H1 (cell line): ENCODE measurements around the gene TMEM63A. TPM values are rescaled to one million over a fixed set of nuclear protein-coding genes. Genes with fewer than 3 reads are reported as not detected.

ENCODE experiments used
- ATF2 ChIP-seq: IDR thresholded peaks from 2 replicates; pipeline ENCODE4 v1.6.1; 2012; ENCODE audit warnings: low read length, inconsistent platforms
- BRCA1 ChIP-seq: IDR thresholded peaks from 2 replicates; pipeline ENCODE4 v1.6.1; 2012; ENCODE audit warnings: low read depth, low read length, improper control_type of control experiment
- CBX8 ChIP-seq: fragments of 300-800, 300-1000 bp; sonication (generic); IDR thresholded peaks from 2 replicates; pipeline ENCODE4 v1.7.1; 2016; ENCODE audit warnings: low read depth, low read length, borderline replicate concordance
- EZH2 ChIP-seq: fragments of 200-600 bp; sonication (generic); IDR thresholded peaks from 2 replicates; pipeline ENCODE4 v1.7.1; 2012; ENCODE audit warnings: low read depth, mild to moderate bottlenecking, moderate library complexity, low read length, inconsistent platforms; ENCODE audit not compliant: severe bottlenecking
- JUN ChIP-seq: IDR thresholded peaks from 2 replicates; pipeline ENCODE4 v1.6.1; 2011; ENCODE audit warnings: low read depth, mild to moderate bottlenecking, improper control_type of control experiment, low read length
- NRF1 ChIP-seq: IDR thresholded peaks from 2 replicates; pipeline ENCODE4 v1.6.1; 2011; ENCODE audit warnings: mild to moderate bottlenecking, low read depth, low read length, improper control_type of control experiment
- POU5F1 ChIP-seq: IDR thresholded peaks from 2 replicates; pipeline ENCODE4 v1.6.1; 2011; ENCODE audit warnings: low read depth, mild to moderate bottlenecking, low read length, moderate library complexity
- RBBP5 ChIP-seq: IDR thresholded peaks from 2 replicates; pipeline ENCODE4 v1.7.1; 2012; ENCODE audit warnings: low read depth, mild to moderate bottlenecking, inconsistent platforms, low read length, moderate library complexity, borderline replicate concordance
- RFX5 ChIP-seq: IDR thresholded peaks from 2 replicates; pipeline ENCODE4 v1.6.1; 2011; ENCODE audit warnings: low read depth, low read length, improper control_type of control experiment, borderline replicate concordance
- SP1 ChIP-seq: IDR thresholded peaks from 2 replicates; pipeline ENCODE4 v1.6.1; 2011; ENCODE audit warnings: low read depth, low read length
- SP4 ChIP-seq: IDR thresholded peaks from 2 replicates; pipeline ENCODE4 v1.6.1; 2012; ENCODE audit warnings: low read length, inconsistent platforms
- YY1 ChIP-seq: IDR thresholded peaks from 2 replicates; pipeline ENCODE4 v1.6.1; 2011; ENCODE audit warnings: low read depth, mild to moderate bottlenecking, low read length
- ZNF274 ChIP-seq: IDR thresholded peaks from 2 replicates; pipeline ENCODE4 v1.7.0; 2012; ENCODE audit warnings: low read length, borderline replicate concordance; ENCODE audit errors: extremely low read depth
- polyA plus RNA-seq, 7 experiments: library from polyadenylated mRNA; depleted of rRNA in 3 of 7; stranded (reverse) in 5 of 7; unstranded in 2 of 7; fragments of >200 nt in 5 of 7; fragments of 200-250 nt in 2 of 7; gene quantifications; 1 replicate in 5 of 7; 2 replicates in 1 of 7; 4 replicates in 1 of 7; pipeline versions ENCODE4 v1.2.1 to v1.2.3, GENCODE V29; 2011 to 2013; ENCODE audit warnings: missing spikeins in 2 of 7, mixed read lengths in 2 of 7
- total RNA-seq: library from RNA; stranded (reverse); fragmentation: NEBNext Ultra II Directional; extraction: Animal tissue kit (Norgen Biotek cat#: 25700); gene quantifications from 2 replicates; pipeline ENCODE4 v1.2.1, GENCODE V29; 2021

Gene TMEM63A
- total and polyA plus RNA-seq, 2 of the 8 experiments (the other 6 are each of a cell fraction or from before 2014, with no cell fraction given): 26.1 to 55.4 TPM

GRCh38 chr1:225899044-225899925, 17.1 kb upstream of the TMEM63A start (continued):
- TF ChIP-seq EZH2: no peak
- peak; percentile 99 for TF ChIP-seq POU5F1
- TF ChIP-seq CBX8: no peak
- no peak for TF ChIP-seq YY1
- TF ChIP-seq ZNF274: no peak
- TF ChIP-seq RBBP5: peak; percentile 52; the same call in 1 of the 2 replicates
- TF ChIP-seq NRF1: no peak
- no peak for TF ChIP-seq ATF2
- TF ChIP-seq SP1: peak; percentile 84
- no peak for TF ChIP-seq BRCA1
- no peak for TF ChIP-seq RFX5
- TF ChIP-seq JUN: no peak
- no peak for TF ChIP-seq SP4
